Measurements from ENCODE around the gene BCOR.

BCOR gene

GRCh38 chrX:40061871-40062524 is 35.8 kb downstream of the BCOR start:
- H3K9me3 ChIP-seq, result no peaks in the 10 kb centered on the region
- H3K36me3 ChIP-seq, result peaks cover 31 to 57% (median 46%) of the 10 kb centered on the region in 3 donors
- H3K27ac ChIP-seq, result no peak overlapping the region
- intact Hi-C loops (cut with DNase I; ENCODE audit: low total_unique reads), result no loop called here
- TF ChIP-seq, protein P1, sequence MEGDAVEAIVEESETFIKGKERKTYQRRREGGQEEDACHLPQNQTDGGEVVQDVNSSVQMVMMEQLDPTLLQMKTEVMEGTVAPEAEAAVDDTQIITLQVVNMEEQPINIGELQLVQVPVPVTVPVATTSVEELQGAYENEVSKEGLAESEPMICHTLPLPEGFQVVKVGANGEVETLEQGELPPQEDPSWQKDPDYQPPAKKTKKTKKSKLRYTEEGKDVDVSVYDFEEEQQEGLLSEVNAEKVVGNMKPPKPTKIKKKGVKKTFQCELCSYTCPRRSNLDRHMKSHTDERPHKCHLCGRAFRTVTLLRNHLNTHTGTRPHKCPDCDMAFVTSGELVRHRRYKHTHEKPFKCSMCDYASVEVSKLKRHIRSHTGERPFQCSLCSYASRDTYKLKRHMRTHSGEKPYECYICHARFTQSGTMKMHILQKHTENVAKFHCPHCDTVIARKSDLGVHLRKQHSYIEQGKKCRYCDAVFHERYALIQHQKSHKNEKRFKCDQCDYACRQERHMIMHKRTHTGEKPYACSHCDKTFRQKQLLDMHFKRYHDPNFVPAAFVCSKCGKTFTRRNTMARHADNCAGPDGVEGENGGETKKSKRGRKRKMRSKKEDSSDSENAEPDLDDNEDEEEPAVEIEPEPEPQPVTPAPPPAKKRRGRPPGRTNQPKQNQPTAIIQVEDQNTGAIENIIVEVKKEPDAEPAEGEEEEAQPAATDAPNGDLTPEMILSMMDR (IDR thresholded peaks at IDR 0.05), result no peak
- H3K4me3 ChIP-seq, result no peak overlapping the region
- no peaks in the 10 kb centered on the region for H3K27me3 ChIP-seq
- H3K4me1 ChIP-seq, result no peaks in the 10 kb centered on the region
- no peak for DNase-seq

DNA sequence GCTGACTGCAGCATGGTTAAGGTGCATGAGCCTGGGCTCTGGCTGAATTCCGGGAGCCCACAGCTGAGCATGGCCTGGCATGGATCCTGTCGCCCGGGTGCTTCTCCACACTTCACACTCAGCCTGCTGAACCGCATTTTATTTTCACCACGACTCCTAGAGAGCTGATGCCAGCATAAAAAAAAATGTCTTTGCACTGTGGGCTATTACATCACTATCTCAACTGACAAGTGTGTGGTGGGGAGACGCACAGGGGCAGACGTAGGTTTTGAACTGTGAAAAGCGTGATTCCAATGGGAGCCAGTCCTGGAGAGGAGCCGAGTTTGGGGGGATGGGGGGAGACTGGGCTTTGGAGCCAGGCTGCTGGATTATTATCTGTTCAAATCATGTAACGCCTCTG is 36.8 kb downstream of the BCOR start:
- Histone ChIP-seq H3K4me1 (no peaks in the 10 kb centered on the region), H3K36me3 (peaks cover 36 to 67% (median 55%) of the 10 kb centered on the region in 3 donors), H3K4me3 (no peak overlapping the region), H3K27me3 (no peaks in the 10 kb centered on the region), H3K9me3 (no peaks in the 10 kb centered on the region), H3K27ac (no peak overlapping the region)
- intact Hi-C loops (cut with DNase I; ENCODE audit: low total_unique reads), result no loop called here
- TF ChIP-seq, protein P1 (IDR thresholded peaks at IDR 0.05), result no peak
- DNase-seq, result no peak

- intact Hi-C loops (cut with DNase I; ENCODE audit: low total_unique reads), result no loop called here
- H3K9me3 ChIP-seq, result no peaks in the 10 kb centered on the region
Observed at GRCh38 chrX:40060356-40060845, 37.4 kb downstream of the BCOR start.

DNA sequence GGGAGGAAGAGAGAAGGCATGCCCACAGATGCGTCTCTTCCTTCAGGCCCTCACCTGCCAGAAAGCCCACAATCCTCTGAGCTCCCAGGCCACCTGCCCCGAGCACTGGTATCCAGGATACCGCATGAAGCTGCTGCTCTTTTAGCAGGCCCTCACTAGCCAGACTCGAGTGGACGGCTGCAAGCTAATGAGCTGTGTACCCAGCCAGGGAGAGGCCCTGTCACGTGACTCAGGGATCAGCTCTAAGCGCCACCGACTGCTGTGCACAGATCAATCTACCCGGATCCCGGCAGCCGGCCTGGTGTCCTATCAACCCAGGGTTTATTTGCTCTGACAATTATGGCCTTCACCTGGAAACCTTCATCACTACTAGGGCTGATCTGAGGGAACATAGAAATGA is 39.0 kb downstream of the BCOR start:
- DNase-seq, result no peak
- Histone ChIP-seq H3K27me3 (no peaks in the 10 kb centered on the region), H3K36me3 (peaks cover 48 to 71% (median 68%) of the 10 kb centered on the region in 3 donors), H3K4me3 (no peak overlapping the region), H3K27ac (no peak overlapping the region), H3K9me3 (no peaks in the 10 kb centered on the region), H3K4me1 (no peaks in the 10 kb centered on the region)
- TF ChIP-seq, protein P1 (IDR thresholded peaks at IDR 0.05), result no peak
- intact Hi-C loops (cut with DNase I; ENCODE audit: low total_unique reads), result no loop called here

More at GRCh38 chrX:40060356-40060845, 37.4 kb downstream of the BCOR start:
- peaks cover 37 to 73% (median 60%) of the 10 kb centered on the region in 3 donors for H3K36me3 ChIP-seq
- H3K27me3 ChIP-seq, result no peaks in the 10 kb centered on the region
- TF ChIP-seq, protein P1 (IDR thresholded peaks at IDR 0.05), result no peak
- H3K4me3 ChIP-seq, result no peak overlapping the region
- DNase-seq, result no peak
- H3K4me1 ChIP-seq, result no peaks in the 10 kb centered on the region
- H3K27ac ChIP-seq, result no peak overlapping the region

GRCh38 chrX:40057405-40057804 is 40.4 kb downstream of the BCOR start:
- Histone ChIP-seq H3K4me1 (no peaks in the 10 kb centered on the region), H3K4me3 (no peak overlapping the region), H3K27me3 (no peaks in the 10 kb centered on the region), H3K27ac (no peak overlapping the region), H3K9me3 (no peaks in the 10 kb centered on the region), H3K36me3 (peaks cover 45 to 71% (median 69%) of the 10 kb centered on the region in 3 donors)
- DNase-seq, result no peak
- TF ChIP-seq, protein P1 (IDR thresholded peaks at IDR 0.05), result no peak
- intact Hi-C loops (cut with DNase I; ENCODE audit: low total_unique reads), result no loop called here
